C4-2B (cell line): ENCODE measurements around the gene TCF12.

Source experiments
- CTCF ChIP-seq: fragments of 450-650 bp; conservative IDR thresholded peaks from 2 replicates; pipeline ENCODE4 v1.5.1; 2017; ENCODE audit warnings: mild to moderate bottlenecking
- ZFX ChIP-seq: fragments of 450-650 bp; IDR thresholded peaks from 2 replicates; pipeline ENCODE4 v1.6.1; 2017

DNA sequence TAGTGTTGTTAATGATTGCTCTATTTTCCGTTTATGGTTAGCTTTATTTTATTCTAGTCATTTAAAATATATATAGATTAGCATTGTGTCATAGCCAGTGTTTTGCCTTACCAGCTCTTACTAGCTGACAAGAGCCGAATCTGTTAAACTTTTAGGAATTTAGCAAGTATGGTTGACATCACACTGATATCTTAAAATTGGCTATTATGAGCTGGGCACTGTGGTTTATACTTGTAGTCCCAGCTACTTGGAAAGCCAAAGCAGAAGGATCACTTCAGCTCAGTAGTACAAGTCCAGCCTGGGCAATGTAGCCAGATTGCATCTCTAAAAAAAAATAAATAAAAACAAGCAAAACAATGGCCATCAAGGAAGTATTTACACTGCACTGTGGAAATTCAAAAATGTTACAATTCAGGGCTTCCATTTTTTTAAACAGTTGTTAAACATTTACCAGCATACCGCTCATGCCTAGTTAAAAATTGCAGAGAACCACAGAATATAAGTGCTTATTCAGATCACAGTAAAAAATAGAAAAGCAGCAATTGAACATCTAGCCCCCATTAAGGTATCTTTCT lies 249.5 kb downstream of the TCF12 start:
- no peak for TF ChIP-seq CTCF
- TF ChIP-seq ZFX = no peak
